Mesenteric fat pad (tissue), 1 donor: ENCODE results near the gene CDC42EP3. TPM values are rescaled to one million over a fixed set of nuclear protein-coding genes. Genes with fewer than 3 reads are reported as not detected.

Experiments used
- DNase-seq: peaks from one replicate; pipeline ENCODE4 v3.0.0-alpha.2; 2020; ENCODE audit warnings: low spot score
- total RNA-seq: library from RNA; stranded (reverse); fragmentation: NEBNext Ultra II Directional; extraction: Animal tissue kit (Norgen Biotek cat#: 25700); gene quantifications from one replicate; pipeline ENCODE4 v1.2.1, GENCODE V29; 2021
- donor health status: DM: yes; HTN: yes; CAD: no.

CDC42EP3 gene
- total RNA-seq, 1 donor from 2014 or later, result 47.6 TPM

GRCh38 chr2:37619959-37620300 lies 51.5 kb downstream of the CDC42EP3 start:
- no peak for DNase-seq

- DNase-seq, result no peak
Observed at GRCh38 chr2:37619230-37619958, 52.0 kb downstream of the CDC42EP3 start.

- DNase-seq, result no peak
Observed at GRCh38 chr2:37618326-37618725, 53.1 kb downstream of the CDC42EP3 start.

- no peak for DNase-seq
Observed at GRCh38 chr2:37617119-37617892, 54.1 kb downstream of the CDC42EP3 start.

- no peak for DNase-seq
Observed at GRCh38 chr2:37616677-37617005, 54.8 kb downstream of the CDC42EP3 start.

- DNase-seq, result no peak
Observed at GRCh38 chr2:37615804-37616676, 55.4 kb downstream of the CDC42EP3 start.

- DNase-seq, result no peak
Observed at GRCh38 chr2:37614061-37614738, 57.2 kb downstream of the CDC42EP3 start.

- no peak for DNase-seq
Observed at GRCh38 chr2:37612382-37612781, 59.1 kb downstream of the CDC42EP3 start.

GRCh38 chr2:37610638-37611289 lies 60.7 kb downstream of the CDC42EP3 start:
- no peak for DNase-seq

GRCh38 chr2:37609782-37610181 lies 61.7 kb downstream of the CDC42EP3 start:
- DNase-seq, result no peak

- DNase-seq, result no peak
Observed at GRCh38 chr2:37604716-37605115, 66.7 kb downstream of the CDC42EP3 start.

GRCh38 chr2:37602702-37603101 lies 68.7 kb downstream of the CDC42EP3 start:
- DNase-seq, result no peak

- no peak for DNase-seq
Observed at GRCh38 chr2:37602040-37602439, 69.4 kb downstream of the CDC42EP3 start.

- DNase-seq, result no peak
Observed at GRCh38 chr2:37601569-37601968, 69.9 kb downstream of the CDC42EP3 start.

- DNase-seq, result no peak
Observed at GRCh38 chr2:37600735-37601134, 70.7 kb downstream of the CDC42EP3 start.

- DNase-seq, result no peak
Observed at GRCh38 chr2:37599688-37600525, 71.5 kb downstream of the CDC42EP3 start.

- DNase-seq, result no peak
Observed at GRCh38 chr2:37593694-37594093, 77.7 kb downstream of the CDC42EP3 start.

- no peak for DNase-seq
Observed at GRCh38 chr2:37593024-37593423, 78.4 kb downstream of the CDC42EP3 start.
